ENCODE measurements around the gene PSMA7.

DNA sequence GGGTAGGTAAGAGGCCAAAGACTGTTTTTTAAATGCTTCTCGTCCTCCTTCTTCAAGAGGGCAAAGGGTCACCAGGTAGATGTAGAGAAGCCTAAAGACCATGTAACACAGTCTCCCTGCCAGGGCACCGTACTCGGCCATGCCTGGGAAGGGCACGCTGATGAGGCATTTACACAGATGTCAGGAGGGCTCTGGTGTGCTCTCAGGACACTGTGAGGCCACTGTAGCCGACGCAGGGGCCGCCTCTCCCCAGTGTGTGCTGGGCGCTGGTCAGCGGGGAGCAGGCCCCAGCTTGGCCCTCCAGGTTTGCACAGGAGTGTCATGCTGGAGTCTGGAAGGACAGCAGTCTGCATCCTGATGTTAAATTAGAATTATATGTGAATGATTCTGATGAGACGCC, 32.5 kb upstream of the PSMA7 start:
- TF ChIP-seq, protein P1, sequence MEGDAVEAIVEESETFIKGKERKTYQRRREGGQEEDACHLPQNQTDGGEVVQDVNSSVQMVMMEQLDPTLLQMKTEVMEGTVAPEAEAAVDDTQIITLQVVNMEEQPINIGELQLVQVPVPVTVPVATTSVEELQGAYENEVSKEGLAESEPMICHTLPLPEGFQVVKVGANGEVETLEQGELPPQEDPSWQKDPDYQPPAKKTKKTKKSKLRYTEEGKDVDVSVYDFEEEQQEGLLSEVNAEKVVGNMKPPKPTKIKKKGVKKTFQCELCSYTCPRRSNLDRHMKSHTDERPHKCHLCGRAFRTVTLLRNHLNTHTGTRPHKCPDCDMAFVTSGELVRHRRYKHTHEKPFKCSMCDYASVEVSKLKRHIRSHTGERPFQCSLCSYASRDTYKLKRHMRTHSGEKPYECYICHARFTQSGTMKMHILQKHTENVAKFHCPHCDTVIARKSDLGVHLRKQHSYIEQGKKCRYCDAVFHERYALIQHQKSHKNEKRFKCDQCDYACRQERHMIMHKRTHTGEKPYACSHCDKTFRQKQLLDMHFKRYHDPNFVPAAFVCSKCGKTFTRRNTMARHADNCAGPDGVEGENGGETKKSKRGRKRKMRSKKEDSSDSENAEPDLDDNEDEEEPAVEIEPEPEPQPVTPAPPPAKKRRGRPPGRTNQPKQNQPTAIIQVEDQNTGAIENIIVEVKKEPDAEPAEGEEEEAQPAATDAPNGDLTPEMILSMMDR (IDR thresholded peaks at IDR 0.05): no peak
- TF ChIP-seq EP300 (IDR thresholded peaks at IDR 0.05; ENCODE audit: low read depth) (no peak), POLR2AphosphoS5 (IDR thresholded peaks at IDR 0.05) (no peak), POLR2A (IDR thresholded peaks at IDR 0.05) (no peak)

All from transverse colon (tissue), 4 donors.